GM23338 (cell line): Measurements from ENCODE around the gene MAP3K15. TPM values are rescaled to one million over a fixed set of nuclear protein-coding genes. Genes with fewer than 3 reads are reported as not detected.
"Not testable (repeated sequence)": the region's sequence is repeated elsewhere in the genome, so short reads cannot be mapped to it uniquely, and the experiment has no call there.

Experiments
- ATAC-seq: fragments of 200-7000 bp; cut with Tn5 transposase; 3 replicates; pipeline ENCODE4 v1.9.1; 2020
- DNase-seq: peaks from one replicate; pipeline ENCODE4 v3.0.0-alpha.2; 2015; ENCODE audit warnings: low spot score
- H2AFZ ChIP-seq: fragments of 200-600 bp; sonication (generic); 2 replicates; pipeline ENCODE4 v1.8.0; 2016; ENCODE audit warnings: antibody characterized with exemption, mild to moderate bottlenecking, moderate library complexity
- H3F3A ChIP-seq: fragments of 200-600 bp; sonication (generic); replicated peaks from 2 replicates; pipeline ENCODE4 v1.8.0; 2017; ENCODE audit warnings: antibody characterized with exemption, mixed run types, low read depth
- H3K27ac ChIP-seq: fragments of 200-600 bp; sonication (generic); 2 replicates; pipeline ENCODE4 v1.6.1; 2016; ENCODE audit warnings: low read depth
- H3K27me3 ChIP-seq: fragments of 200-600 bp; sonication (generic); 2 replicates; pipeline ENCODE4 v1.8.0; 2016; ENCODE audit warnings: mild to moderate bottlenecking, mixed run types, moderate library complexity; ENCODE audit not compliant: insufficient read depth
- H3K36me3 ChIP-seq: fragments of 200-600 bp; sonication (generic); 2 replicates; pipeline ENCODE4 v1.8.0; 2016; ENCODE audit warnings: mild to moderate bottlenecking; ENCODE audit not compliant: insufficient read depth
- H3K4me1 ChIP-seq: fragments of 200-600 bp; sonication (generic); 2 replicates; pipeline ENCODE4 v1.8.0; 2016; ENCODE audit warnings: mild to moderate bottlenecking, moderate library complexity; ENCODE audit not compliant: insufficient read depth
- H3K4me2 ChIP-seq: fragments of 200-600 bp; sonication (generic); 2 replicates; pipeline ENCODE4 v1.7.1; 2017; ENCODE audit warnings: mixed run types
- H3K4me3 ChIP-seq: fragments of 200-600 bp; sonication (generic); 2 replicates; pipeline ENCODE4 v1.6.1; 2016; ENCODE audit warnings: mixed run types
- H3K79me2 ChIP-seq: fragments of 200-600 bp; sonication (generic); replicated peaks from 2 replicates; pipeline ENCODE4 v1.8.0; 2017; ENCODE audit warnings: mild to moderate bottlenecking; ENCODE audit not compliant: insufficient read depth
- H3K9me2 ChIP-seq: fragments of 200-600 bp; sonication (generic); 2 replicates; pipeline ENCODE4 v1.8.0; 2017; ENCODE audit not compliant: insufficient read depth
- H4K20me1 ChIP-seq: fragments of 200-600 bp; sonication (generic); replicated peaks from 2 replicates; pipeline ENCODE4 v1.8.0; 2017; ENCODE audit warnings: mild to moderate bottlenecking; ENCODE audit not compliant: insufficient read depth
- H3K27ac Mint-ChIP-seq: 2 replicates; pipeline ENCODE4 v1.8.0; 2020; ENCODE audit warnings: inconsistent platforms, mild to moderate bottlenecking, moderate library complexity, mixed read lengths
- H3K27me3 Mint-ChIP-seq: 3 replicates; pipeline ENCODE4 v1.8.0; 2022; ENCODE audit warnings: low read depth, mild to moderate bottlenecking, moderate library complexity, mixed read lengths, inconsistent platforms; ENCODE audit not compliant: insufficient read depth, poor library complexity
- H3K36me3 Mint-ChIP-seq: 3 replicates; pipeline ENCODE4 v1.8.0; 2021; ENCODE audit warnings: low read depth, mild to moderate bottlenecking, inconsistent platforms, moderate library complexity, mixed read lengths
- H3K4me1 Mint-ChIP-seq: 3 replicates; pipeline ENCODE4 v1.8.0; 2020; ENCODE audit warnings: mild to moderate bottlenecking, inconsistent platforms, mixed read lengths
- H3K4me3 Mint-ChIP-seq: 3 replicates; pipeline ENCODE4 v1.8.0; 2021; ENCODE audit warnings: moderate library complexity, mild to moderate bottlenecking, inconsistent platforms, mixed read lengths
- H3K9me3 Mint-ChIP-seq: 3 replicates; pipeline ENCODE4 v1.8.0; 2020; ENCODE audit warnings: moderate library complexity, mild to moderate bottlenecking, inconsistent platforms, mixed read lengths
- CREB1 ChIP-seq: fragments of 250-450 bp; sonication (Bioruptor Pico); IDR thresholded peaks from 2 replicates; pipeline ENCODE4 v1.5.0; 2020; ENCODE audit warnings: low read depth, mild to moderate bottlenecking, moderate library complexity
- EZH2 ChIP-seq: fragments of 200-600 bp; sonication (generic); IDR thresholded peaks from one replicate; pipeline ENCODE4 v1.8.0; 2017; ENCODE audit warnings: antibody characterized with exemption, mild to moderate bottlenecking, low read depth; ENCODE audit not compliant: unreplicated experiment
- EZH2phosphoT487 ChIP-seq: fragments of 200-600 bp; sonication (generic); IDR thresholded peaks from one replicate; pipeline ENCODE4 v1.8.1; 2018; ENCODE audit warnings: antibody characterized with exemption; ENCODE audit not compliant: unreplicated experiment
- NANOG ChIP-seq: IDR thresholded peaks from 2 replicates; pipeline ENCODE4 v1.6.1; 2016; ENCODE audit warnings: antibody characterized with exemption, borderline replicate concordance
- POLR2AphosphoS5 ChIP-seq: IDR thresholded peaks from 2 replicates; pipeline ENCODE4 v1.6.1; 2016; ENCODE audit warnings: antibody characterized with exemption, low read depth
- ZNF331 ChIP-seq: fragments of 250-450 bp; sonication (Bioruptor Pico); IDR thresholded peaks from 2 replicates; pipeline ENCODE4 v1.5.0; 2020; ENCODE audit warnings: low read depth, mild to moderate bottlenecking, moderate library complexity
- ZNF462 ChIP-seq: fragments of 250-450 bp; sonication (Bioruptor Pico); IDR thresholded peaks from 2 replicates; pipeline ENCODE4 v1.5.0; 2020; ENCODE audit warnings: mild to moderate bottlenecking, moderate library complexity
- polyA plus RNA-seq: library from polyadenylated mRNA; unstranded; fragments of >200 nt; fragmentation: Nextera tagmentation; extraction: Ambion mirVana; gene quantifications from 2 replicates; pipeline ENCODE4 v1.2.1, GENCODE V29; 2016
- total RNA-seq: library from RNA; depleted of rRNA; stranded (reverse); fragments of >200 nt; shearing (Covaris generic); gene quantifications from 2 replicates; pipeline ENCODE4 v1.2.3, GENCODE V29; 2014

The MAP3K15 gene
- total and polyA plus RNA-seq, 2 experiments from 2014 or later = 0.40 to 3.1 TPM

- TF ChIP-seq ZNF462 = no peak
- no peak for TF ChIP-seq EZH2phosphoT487
- no peak for TF ChIP-seq NANOG
- no peak for TF ChIP-seq ZNF331
- no peak for TF ChIP-seq CREB1 (CRISPR knock-in tag)
- TF ChIP-seq POLR2AphosphoS5 = no peak
- TF ChIP-seq EZH2 = no peak
Measured at GRCh38 chrX:19440713-19441112, 74.6 kb downstream of the MAP3K15 start (continued).

GRCh38 chrX:19422661-19423060 is 92.6 kb downstream of the MAP3K15 start:
- not testable (repeated sequence) for H3K4me3 ChIP-seq, H2AFZ ChIP-seq, H3K4me3 Mint-ChIP-seq, H3K27ac Mint-ChIP-seq, H3K79me2 ChIP-seq, H3K4me1 Mint-ChIP-seq, H3K27me3 Mint-ChIP-seq, H3K27me3 ChIP-seq, H3K4me1 ChIP-seq, DNase-seq, H4K20me1 ChIP-seq, H3K27ac ChIP-seq, H3K36me3 ChIP-seq, H3K4me2 ChIP-seq, H3F3A ChIP-seq, H3K36me3 Mint-ChIP-seq, ATAC-seq, H3K9me2 ChIP-seq
- peaks cover 20% of the 10 kb centered on the region for H3K9me3 Mint-ChIP-seq
